Activated gamma-delta T cell (primary cell): ENCODE results near the gene LINGO1.

ENCODE experiments used
- DNase-seq: peaks from one replicate; lab custom pipeline; 2025; lab: John Stamatoyannopoulos, UW

The LINGO1 gene

DNA sequence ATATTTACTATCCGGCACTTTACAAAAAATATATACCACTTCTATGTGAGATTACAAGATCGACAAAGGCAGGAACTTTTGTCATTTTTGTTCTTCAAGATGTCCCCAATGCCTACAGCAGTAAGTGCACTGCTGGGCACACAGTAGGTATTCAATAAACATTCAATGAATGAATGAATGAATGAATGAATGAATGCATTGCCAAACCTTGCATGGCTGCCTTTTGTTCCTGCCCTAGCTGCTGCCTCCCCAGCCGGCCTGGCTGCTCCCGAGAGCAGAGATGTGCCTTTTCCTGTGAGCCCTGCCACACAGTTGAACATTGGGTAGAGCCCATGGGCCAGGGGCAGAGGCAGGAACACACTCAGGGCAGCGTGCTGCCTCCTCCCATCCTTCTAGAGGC, 37.5 kb downstream of the LINGO1 start:
- DNase-seq = no peak

DNA sequence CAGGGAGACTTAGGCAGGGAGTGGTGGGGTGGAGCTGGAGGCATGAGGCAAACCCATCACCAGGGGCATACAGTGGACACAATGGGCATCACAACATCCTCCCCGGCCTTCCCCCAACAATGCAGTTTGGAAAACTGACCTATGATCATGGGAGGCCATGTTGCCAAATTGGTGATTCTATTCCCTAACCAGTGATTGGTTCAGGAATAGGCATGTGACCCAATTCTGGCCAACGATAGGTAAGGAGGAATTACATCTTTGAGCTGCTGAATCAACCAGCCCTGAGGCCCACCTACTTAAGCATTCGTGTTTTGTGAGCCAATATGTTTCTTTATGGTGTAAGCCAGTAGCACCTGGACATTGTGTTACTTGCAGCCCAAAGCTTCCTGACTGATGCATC, 40.0 kb downstream of the LINGO1 start:
- no peak for DNase-seq

DNA sequence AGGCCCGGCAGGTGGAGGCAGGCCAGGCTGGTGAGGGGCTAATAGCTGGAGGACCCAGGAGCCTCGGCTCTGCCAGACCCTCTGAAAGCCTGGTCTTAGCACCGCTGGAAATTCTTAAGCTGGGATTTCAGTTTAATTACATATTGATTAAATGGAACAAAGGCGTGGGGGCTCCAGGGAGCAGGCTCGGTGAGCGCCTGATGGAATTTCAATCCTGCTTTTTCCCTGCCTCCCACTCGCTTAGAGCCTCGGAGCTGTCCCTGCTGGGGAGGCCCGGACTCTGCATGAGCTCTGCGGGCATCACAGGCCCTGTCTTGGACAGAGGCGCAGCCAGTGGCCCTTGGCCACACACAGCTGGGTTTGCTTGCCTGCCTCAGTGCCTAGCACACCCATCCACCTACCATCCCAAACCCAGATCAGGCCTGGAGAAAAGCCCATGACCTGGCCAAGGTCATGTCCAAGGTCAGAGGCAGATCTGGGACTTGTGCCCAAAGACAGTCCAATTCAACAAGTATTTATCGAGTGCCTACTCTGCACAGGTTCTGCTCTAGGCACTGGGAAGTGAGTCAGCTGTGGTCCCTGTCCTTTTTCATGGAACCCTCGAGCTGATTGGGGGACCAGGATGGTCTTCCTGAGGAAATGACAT, 40.6 kb downstream of the LINGO1 start:
- no peak for DNase-seq

DNA sequence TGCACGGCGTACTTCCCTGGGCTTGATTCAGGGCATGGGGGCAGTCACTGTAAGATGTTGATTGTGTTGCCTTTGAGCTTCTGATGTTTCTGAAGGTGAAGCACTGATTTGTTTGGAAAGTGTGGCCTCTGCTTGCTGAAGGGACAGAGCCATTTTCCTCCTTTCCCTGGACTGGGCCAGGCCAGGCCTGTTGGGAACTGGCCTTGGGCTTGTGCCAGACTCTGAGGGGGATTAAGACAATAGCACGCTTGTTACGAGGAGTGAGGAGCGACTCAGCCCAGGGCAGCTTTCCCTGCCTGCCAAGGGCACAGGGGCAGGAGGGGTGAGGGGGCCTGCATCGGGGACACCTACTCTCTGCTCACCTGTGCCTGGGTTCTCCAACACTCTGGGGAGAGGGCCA, 42.9 kb downstream of the LINGO1 start:
- DNase-seq = no peak

DNA sequence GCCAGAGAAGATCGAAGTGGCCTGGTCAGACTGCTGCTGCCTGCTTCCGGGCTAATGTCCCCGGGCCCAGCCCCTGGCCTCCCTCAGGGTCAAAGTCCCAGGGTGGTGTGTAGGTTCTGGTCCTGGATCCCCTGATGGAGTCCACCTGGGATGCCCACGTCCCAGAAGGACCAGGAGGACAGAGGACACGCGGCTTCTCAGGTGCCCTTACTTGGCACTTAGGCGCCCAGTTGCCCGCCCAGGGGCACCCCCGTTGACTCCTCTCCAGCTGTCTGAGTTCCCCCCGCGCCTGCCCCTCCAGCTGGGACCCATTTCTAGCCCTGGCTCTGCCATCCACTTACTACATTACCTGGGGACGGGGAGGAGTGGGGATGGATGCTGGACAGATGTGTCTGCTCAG, 44.6 kb downstream of the LINGO1 start:
- DNase-seq = no peak

DNA sequence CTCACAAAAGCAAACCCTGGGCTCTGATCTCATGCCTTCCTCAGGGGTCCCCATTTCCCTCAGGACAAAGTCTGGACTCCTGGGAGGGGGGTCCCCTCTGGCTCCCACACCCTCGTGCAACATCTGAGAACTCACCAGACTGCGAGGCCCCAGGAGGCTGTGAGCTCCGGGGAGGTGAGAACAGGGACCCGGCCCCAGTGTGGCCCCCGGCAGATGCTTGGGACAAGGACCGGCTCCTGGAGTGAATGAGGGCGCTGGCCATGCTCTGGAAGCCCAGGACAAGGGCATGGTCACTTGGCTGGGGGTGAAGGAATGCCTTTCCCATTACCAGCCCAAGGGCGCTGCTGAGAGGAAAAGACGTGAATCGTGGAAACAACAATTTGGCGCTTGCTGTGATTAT, 48.0 kb downstream of the LINGO1 start:
- DNase-seq = no peak

DNA sequence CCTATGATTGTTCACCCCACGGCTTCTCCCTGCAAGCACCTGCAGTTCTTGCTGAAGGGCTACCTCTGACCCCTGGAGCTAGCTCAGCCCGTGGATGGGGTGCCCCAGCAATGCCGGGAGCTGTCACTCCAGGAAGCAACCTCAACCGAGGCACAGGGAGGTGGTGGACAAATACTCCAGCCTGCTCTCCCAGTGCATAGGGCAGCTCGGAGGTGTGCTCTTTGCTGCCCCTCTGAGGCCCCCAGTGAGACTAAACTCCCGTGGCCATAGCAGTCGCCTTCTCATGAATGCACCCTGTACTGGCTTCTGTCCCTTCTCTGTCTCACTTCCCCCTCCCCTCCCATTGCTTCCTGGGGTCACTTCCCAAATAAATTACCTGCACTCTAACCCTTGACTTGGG, 48.5 kb downstream of the LINGO1 start:
- DNase-seq = no peak

DNA sequence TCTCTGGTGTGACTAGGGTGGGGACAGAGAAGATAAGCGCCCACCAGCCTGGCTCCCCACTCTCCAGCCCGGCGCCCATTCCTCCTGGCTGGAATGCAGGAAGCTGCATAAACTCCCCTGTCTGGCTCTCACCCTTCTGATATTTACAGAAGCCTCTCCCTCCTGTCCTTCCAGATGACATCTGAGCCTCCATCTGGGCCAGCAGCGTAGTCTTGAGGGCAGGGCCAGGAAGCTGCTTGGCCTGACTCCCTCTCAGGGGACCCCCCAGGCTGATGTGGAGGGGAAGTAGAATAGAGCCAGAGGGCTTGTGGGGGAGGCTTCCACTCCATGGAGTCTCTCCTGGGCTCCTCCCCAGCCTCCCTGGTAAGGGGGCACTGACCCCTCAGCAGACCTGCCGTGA, 49.9 kb downstream of the LINGO1 start:
- DNase-seq = no peak

DNA sequence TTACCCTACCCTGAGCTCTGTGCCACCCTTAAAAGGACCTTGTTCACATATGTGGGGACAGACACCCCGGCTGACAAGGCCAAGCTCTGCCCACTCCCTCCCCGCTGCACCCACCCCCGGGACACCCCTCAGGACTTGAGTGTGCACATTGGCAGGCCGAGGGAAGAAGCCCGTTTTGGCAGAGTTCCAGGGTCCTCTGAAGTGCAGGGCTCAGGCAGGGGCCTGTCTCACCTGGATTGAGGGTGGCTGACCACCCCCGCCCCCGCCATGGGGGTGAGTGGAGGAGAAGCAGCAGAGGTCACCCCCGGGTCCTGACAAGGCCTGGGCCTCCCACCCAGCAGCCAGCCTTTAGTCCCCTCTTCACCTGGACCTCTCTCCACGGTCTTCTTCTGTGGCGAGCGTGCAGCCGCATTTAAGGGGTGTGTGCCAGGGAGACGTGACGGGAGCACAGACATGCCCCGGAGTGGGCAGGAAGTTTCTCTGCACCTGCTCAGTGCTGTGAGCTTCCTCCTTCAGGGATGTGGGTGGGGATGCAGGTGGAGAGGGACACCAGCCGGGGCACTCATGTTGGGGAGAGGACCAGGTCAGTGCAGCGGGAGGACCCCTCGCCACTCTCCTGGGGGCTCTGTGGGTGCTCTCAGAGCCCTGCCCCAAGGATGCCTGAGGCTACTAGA, 50.7 kb downstream of the LINGO1 start:
- no peak for DNase-seq

DNA sequence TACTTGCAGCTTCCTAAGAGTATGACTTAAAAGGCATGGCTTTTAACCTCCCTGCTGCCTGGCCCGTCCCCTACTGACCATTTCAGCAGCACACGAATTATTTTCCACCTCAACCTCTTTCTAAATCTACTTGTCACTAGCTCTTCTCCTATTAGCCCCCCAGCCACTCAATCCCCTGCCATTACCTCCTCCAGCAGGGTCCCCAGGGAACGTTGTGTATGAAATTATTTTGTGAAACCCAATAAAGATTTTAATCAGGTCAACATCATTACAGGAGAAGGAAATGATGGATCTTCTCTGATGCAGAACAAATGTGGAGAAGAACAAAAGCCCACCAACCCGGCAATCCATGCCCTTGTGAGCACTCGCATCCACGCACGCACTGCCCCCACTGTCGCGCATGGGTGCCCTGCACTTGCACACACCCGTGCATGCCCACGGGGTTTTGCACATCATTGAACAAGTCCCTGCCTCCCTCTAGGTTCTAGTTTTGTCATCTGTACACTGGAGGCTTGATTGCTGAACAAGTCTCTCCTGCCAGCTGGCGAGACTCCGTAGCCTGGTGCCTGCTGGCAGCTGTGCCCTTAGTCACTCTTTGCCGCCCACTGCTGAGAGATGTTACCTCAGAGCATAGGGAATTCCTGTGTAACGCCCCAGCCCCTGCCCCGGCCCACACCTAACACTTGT, 51.6 kb downstream of the LINGO1 start:
- DNase-seq = no peak

DNA sequence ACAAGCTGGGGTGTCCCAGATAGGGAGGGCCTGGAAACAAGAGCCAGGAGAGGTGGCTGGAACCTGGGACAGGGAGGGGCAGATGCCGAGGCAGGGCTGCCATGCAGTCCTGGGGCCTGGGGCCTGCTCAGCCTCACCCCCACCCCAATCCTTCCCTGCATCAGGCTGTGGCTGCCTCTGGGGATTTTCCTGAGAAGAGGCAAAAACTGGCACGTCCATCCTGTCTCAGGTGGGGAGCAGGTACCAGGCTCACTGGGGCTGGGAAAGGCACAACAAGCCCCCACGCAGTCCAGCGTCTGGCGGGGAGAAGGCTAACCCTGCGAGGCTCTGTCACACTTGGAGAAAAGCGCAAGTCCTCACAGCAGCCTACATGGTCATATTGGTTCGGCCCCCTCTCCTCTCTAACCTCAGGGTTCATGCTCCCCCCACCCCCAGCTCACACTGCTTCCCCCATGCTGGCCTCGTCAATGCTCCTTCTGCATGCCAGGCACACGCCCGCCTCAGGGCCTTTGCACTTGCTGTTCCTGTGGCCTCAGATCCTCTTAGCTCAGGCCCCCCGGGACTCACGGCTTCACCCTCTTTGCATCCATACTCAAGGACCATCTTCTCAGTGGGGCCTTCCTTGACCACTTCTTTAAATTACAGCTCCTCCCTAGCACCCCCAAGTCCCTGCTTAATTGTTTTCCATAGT, 53.1 kb downstream of the LINGO1 start:
- DNase-seq = no peak

DNA sequence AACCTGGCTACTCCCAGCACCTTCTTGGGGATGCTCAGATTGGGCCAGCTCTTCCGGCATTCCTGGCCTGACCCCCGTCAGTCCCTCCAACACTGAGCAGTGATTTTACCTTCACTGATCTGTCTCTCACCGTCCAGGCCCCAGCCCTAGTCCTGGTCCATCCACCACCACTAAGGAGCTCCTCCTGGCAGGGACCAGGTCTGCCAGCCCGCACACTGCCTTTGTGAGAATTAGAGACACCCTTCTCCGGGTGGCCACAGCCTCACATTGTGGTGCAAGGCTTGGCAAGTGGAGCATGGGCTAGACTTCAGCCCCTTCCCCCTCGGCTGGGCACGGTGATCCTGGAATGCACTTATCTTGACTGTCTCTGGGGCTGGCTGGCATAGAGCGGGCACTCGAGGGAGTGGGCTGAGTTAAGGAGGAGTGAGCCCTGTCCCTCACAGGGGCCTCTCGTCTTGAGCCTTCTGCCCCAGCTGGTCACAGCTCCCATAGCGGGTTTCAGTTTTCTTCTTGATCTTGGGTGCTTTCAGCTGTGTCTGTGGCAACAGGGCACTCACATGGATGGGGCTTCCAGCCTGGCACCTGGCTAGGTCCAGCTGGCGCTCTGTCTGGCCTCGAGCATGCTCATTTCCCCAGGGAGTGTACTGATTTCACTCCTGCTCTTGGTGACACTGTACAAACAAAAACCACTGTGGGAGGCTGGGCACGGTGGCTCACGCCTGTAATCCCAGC, 53.9 kb downstream of the LINGO1 start:
- no peak for DNase-seq

DNA sequence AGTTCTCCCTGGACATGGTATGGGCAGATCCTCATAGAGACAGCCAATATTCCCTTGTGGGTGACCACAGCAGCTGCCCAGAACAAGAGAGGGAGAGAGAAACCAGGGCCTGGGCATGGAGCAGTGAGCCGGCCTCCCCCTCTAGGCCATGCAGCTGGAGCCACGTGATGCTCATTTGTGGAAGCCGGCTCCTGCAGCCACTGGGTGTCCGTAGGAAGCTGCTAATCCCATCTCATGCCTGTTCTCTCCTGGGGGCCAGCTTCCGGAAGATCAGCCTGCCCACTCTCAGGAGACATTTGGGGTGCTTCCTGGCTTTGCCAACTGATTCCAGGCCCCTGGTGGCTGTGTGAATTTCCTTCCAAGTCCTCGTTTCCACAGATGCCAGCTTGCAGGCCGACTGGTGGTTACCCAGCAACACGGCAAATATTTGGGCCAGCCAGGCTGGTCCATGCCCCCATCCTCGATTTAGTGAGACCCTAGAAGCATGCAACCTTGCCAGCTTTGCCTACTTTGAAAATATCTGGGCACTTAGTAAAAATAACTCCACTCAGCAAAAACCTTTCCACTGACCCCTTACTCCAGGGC, 55.3 kb downstream of the LINGO1 start:
- no peak for DNase-seq

DNA sequence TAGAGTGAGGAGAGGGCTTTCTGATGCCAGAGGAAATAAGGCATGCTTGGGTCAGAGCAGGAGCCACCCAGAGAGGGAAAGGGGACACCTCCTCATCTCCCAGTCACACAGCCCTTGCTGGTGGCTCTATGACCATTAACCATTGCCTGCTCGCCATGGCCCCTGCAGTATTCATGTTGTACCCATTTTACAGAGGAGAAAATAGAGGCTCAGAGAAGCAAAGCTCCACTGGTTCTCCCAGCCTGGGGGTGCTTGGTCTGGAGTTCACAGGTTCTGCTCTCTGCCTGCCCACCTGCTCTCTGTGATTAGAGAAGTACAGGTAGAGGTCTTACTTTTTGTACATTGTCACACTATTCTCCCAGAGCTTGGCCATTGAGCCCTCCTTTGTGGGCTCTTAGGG, 56.2 kb downstream of the LINGO1 start:
- no peak for DNase-seq

DNA sequence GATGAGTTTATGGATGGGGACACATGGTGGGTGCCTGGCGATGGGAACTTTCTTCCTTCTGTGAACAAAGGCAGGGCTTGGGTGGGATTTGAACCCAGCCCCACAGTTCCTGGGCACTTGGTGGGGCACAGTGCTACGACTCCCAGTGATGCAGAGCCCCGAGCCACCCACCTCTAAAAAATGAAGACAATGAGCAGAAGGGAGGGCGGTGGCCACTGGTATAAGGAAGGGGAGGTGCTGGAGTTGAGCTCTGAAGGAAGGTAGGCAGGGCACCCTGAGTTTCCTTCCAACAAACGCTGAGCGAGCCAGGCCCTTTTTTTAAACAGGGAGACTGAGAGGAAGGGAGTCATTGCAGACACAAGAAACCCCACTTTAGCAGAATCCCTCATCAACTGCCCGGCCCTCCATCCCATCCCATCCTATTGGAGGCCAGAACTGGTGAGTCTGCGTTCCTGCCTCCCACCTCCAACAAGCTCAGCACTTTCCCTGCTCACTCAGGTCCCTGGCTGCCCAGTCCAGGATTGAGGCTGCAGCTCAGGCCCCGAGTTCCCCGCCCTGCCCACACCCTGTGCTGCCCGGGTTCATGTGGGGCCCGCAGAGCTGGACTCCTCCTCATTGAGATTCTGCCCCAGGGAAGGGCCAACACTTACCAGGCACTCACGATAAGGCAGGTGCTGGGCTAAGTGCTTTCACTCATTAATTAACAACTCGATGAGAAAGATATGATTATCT, 57.3 kb downstream of the LINGO1 start:
- no peak for DNase-seq

DNA sequence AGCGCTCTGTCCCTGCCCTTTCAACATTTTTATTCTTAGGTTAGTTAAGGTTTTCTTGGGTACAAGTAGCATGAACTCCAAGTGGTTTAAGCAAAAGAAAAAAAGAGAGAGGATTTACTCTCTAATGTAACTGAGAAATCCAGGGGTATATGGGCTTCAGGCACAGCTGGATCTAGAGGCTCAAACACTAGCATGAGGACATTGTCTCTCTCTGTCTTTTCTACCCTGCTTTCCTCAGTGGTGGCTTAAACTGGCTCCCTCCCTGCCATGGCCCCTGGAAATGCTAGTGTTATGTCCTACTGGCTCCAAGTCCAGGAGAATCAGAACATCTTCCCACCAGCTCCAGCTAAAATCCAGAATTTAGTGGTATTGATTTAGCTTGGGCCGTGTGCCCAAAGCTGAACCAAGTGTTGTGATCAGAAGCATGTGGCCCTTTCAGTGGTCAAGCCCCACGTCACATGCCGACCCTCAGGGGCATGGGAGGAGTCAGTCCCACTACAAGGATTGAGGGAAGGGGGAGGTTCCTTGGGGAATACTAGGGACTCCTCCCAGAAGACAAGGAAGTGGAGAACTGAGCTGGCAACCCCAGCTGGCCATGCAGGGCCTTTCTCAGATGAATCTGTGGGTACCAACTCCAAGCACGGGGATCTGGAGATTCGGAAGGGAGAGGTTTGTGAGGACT, 58.0 kb downstream of the LINGO1 start:
- no peak for DNase-seq

DNA sequence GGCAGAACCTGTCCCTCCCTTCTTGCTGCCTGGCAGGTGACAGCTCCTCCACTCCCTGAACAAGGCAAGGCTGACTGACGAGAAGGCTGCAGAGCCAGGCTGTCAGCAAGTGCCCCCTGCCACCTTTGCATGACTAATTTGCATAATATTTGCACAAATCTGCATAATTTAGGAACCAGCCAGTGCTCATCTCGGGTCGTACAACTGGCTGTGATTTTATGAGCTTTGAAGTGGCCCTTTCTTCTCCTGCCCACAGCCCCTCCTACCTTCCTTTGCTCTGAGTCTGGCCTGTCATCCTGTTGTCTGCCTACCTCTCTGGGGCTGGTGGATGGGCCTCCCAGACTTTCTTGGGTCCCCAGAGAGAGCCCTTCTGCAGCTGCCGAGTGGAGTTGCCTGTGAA, 58.9 kb downstream of the LINGO1 start:
- DNase-seq = no peak

DNA sequence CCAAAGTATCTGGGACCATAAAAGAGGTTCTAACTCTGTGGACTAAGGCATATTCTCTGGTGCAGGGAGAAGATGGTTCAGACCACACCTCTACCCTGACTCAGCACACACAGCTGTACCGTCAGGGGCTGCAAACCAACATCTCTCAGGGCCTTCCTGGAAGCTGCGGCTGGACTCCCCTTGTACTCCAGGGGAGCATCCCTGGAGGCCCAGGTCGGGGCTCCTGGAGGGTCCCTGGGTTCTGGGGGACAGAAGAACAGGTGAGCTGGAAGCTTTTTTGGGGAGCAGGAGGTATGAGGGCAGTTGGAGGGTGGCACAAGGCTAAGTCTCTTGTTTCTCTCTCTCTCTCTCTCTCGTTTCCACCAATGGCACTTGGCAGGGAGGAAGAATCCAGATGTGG, 60.5 kb downstream of the LINGO1 start:
- no peak for DNase-seq

DNA sequence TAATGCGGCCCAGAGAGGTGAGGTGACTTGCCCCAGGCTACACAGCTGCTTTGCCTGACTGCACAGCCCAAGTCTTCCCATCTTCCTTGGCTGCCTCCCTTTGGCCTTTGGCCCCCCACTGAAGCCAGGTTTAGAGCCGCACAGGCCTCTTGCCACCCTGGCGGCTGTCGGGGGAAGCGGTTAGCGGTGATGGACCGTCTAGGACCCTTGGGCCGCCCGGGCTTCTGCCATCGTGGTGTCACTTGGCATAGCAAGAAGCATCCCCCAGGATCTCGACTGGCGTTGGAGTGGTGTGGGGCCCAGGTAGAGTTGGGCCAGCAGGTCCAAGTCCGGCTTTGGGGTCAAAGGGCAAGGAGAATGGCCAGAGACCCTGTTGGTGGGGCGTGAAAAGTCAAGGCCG, 61.0 kb downstream of the LINGO1 start:
- no peak for DNase-seq

DNA sequence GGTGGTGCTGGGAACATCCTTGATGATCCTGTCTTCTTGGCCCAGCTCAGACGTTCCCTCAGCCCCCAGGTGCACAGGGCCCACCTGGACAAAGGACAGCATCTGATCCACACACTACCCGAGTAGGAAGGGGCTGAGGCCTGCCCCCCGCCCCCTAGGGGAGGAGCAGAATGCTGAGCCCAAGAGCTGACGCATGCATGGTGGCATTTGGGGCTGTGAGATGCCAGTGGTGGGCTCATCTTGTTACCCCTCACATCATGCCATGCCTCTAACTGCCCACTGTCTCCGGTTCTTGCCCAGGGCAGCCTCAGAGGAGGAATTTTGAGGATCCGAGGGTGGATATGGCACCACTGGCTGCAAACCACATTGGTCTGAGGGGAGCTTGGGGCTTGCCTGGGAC, 61.5 kb downstream of the LINGO1 start:
- no peak for DNase-seq

DNA sequence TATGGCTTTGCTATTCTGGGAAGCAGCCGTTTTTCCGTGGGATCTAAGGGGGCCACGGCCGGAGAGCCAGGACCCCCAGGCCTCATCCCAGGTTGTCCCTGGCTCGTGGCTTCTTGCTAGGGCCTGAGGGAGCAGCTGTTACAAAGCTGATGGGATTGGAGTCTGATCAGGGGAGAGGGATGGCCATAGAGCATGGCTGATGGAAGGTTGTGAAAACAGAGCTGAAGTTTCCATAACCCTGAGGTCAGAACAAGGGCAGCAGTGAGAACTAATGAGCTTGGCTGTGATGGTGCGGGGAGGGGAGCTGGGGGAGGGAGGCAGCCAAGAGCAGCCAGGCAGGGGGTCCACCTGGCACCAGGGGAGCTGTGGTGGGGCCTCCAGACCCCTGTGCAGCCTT, 63.0 kb downstream of the LINGO1 start:
- DNase-seq = no peak
